NCI-H2171 treated with DMSO at 0.1 percent for 48 hours (cell line): ENCODE data around the gene ZNF580.

Experiments
- DNase-seq: peaks from one replicate; lab custom pipeline; 2025; lab: John Stamatoyannopoulos, UW

The ZNF580 gene

GRCh38 chr19:55660991-55661390 is 20.2 kb downstream of the ZNF580 start:
- no peak for DNase-seq

GRCh38 chr19:55661826-55662225 is 21.0 kb downstream of the ZNF580 start:
- DNase-seq, result no peak

- no peak for DNase-seq
Measured at GRCh38 chr19:55663846-55664536, 23.2 kb downstream of the ZNF580 start.

DNA sequence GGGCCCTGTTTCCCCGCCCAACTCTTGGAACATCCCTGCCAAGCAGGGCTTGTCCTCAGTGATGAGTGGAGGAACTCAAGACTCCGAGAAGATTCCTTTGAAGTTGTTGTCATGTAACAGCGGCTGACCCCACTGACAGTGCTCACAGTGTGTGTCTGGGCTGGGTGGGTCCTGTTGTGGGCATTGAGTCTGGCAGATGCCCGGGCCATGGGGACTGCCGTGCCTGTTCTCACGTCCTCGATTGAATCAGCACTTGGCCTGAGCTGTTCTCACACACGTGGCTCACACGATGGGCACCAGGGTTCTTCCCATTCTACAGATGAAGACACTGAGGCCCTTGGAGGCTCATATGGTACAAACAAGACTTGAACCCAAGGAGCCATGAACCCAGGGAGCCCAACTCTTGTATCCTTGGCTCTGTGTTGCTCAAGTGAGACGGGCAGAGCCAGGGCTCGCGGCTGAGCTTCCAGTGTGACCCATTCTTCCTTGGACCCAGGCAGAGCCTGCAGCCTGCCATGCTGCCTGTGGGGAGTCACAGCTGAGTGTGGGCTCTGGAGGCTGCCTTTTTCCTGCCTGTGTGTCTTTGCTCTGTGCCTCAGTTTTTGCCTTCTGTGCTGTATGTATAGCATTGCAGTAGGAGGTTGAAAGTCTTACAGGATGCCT is 25.7 kb downstream of the ZNF580 start:
- no peak for DNase-seq

- DNase-seq, result no peak
Measured at GRCh38 chr19:55667006-55667381, 26.2 kb downstream of the ZNF580 start.

- no peak for DNase-seq
Measured at GRCh38 chr19:55667511-55667910, 26.7 kb downstream of the ZNF580 start.

DNA sequence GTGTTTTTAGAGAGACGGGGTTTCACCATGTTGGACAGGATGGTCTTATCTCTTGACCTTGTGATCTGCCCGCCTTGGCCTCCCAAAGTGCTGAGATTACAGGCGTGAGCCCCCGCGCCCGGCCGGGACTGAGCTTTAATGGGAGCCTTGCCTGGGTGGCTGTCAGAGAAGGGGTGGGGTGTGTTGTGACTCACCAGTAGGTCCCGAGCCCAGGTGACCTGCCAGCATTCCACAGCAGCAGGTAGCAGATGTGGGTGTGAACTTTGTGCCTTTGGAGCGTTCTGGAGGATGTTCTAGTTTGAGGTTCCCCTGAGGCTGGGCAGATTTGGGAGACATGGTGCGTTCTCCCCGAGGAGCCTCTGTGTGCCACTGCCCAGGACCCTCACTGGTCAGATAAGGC is 27.2 kb downstream of the ZNF580 start:
- no peak for DNase-seq

DNA sequence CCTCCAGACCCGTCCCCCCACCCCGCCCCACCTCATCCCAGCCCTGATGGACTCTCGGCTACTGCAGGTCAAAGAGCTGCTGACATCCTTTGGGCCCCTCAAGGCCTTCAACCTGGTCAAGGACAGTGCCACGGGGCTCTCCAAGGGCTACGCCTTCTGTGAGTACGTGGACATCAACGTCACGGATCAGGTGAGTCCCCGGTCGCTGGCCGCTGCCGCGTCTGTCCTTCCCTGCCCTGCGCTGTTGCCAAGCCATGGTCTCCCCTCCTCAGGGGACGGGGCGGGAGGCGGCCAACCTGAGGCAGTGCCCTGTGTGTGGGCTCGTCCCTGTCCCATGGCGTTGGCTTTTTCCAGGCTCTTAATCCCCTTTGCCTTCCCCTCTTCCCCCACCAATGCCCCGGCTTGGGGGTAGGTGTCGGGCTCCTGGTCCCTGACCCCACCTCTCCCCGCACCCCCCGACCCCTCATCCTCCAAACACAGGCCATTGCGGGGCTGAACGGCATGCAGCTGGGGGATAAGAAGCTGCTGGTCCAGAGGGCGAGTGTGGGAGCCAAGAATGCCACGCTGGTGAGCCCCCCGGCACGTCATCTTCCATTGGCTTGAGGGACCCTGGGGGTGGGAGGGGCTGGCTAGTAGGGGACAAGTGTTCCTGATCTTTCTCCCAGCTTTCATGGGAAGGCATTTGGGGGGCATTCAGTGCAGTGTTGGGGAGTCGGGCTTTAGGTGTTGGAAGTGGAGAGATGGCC is 28.0 kb downstream of the ZNF580 start:
- DNase-seq, result no peak

DNA sequence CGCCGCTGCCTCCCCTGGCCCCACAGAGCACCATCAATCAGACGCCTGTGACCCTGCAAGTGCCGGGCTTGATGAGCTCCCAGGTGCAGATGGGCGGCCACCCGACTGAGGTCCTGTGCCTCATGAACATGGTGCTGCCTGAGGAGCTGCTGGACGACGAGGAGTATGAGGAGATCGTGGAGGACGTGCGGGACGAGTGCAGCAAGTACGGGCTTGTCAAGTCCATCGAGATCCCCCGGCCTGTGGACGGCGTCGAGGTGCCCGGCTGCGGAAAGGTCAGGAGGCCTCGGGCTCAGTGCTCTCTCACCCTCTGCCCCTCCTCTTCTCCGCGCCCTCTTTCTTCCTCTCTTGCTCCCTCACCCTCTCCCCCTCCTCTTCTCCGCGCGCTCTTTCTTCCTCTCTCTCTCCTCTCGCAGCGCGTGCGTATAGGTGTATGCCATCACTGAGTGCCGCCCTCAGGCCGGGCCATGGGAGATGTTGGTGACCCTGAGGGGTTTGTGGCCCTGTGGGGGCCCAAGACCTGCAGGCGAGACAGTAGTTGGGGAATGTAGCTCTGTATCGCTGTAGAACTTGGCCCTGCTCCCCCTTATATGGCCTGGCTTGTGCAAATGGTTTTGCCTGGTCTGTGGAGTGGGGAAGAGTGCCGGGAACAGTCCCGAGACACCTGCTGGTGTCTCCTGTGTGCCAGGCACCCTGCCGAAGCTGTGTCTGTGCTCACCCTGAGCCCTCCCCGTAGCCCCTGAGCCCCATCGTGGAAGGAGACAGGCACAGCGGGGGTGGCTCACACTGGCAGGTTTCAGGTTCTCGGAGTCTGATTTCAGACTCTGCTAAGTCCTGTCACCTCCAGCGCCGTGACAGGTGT is 28.8 kb downstream of the ZNF580 start:
- DNase-seq, result no peak

GRCh38 chr19:55670280-55671053 is 29.7 kb downstream of the ZNF580 start:
- no peak for DNase-seq

GRCh38 chr19:55671054-55671378 is 30.2 kb downstream of the ZNF580 start:
- DNase-seq, result no peak

DNA sequence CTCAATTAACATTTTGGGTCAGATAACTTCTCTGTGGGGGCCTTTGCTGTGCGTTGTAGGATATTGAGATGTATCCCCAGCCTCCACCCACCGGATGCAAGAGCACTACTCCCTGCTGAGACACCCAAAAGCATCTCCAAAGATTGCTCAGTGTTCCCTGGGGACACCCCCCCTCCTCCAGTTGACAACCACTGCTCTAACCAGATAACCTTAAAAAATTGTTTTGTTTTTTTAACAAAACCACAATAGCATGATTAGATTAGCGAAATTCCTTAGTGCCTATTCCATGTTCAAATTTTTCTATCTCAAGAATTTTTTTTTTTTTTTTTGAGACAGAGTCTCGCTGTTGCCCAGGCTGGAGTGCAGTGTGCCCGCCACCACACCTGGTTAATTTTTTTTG is 31.6 kb downstream of the ZNF580 start:
- no peak for DNase-seq

DNA sequence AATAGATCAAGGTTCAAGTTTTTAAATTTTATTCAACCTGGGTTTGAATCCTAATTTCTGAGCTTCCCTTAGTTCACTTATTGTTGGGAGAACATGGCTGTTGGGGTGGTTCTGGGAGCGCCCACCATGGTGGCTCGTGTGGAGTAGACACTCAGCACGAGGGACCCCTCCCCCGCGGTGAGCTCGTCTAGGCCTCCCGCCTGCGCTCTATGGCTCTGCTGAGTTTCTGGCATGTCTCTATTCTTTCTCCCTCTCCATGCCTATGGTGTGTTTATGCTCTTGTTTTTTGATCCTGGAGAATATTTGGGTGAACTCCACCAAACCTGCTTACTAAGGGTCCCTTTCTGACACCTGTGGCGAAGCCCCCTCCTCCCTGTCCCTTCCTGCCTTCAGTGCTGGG is 32.7 kb downstream of the ZNF580 start:
- DNase-seq, result no peak

- no peak for DNase-seq
Measured at GRCh38 chr19:55673889-55674288, 33.1 kb downstream of the ZNF580 start.

- no peak for DNase-seq
Measured at GRCh38 chr19:55674459-55674840, 33.6 kb downstream of the ZNF580 start.

DNA sequence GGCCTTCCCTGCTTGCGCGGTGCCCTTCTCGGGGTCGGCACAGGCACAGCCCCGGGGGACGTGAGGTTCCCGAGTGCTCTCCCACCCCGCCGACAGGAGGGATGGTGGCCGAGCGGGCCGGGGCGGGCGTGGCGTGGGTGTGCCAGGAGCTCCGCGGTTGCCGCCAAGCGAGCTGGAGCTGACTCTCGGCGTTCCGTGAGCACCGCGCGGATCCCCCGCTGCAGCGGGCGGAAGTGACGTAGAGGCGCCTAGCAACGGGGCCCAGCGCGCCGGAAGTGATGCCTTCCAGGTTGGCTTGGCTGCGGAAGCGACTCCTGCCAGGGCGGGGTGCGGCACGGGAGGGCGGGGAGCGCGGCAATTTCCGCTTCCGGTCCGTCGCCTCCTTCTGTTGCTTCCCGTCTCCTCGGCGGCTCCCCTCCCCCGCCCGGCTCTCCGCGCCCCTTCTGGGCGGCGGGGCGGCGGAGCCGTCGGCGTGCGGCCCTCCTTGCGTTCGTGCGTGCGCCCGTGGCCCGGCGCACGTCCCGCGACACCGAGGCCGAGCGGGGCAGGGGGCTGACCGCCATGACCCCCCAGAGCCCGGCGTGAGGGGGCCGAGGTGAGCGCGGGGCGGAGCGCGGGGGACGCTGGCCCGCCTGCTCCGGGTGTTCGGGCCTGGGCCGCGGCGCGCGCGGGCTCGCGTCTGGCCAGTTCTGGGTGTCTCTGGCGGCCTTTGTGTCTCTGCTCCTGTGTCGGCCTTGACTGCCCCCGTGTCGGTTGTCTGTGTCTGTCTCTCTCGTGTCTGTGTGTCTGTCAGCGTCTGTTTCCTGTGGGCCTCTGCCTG is 34.2 kb downstream of the ZNF580 start, which contains the start of gene EPN1:
EPN1 (plus strand) TSS at position 386 of the 820 bp plus-strand sequence. CDS start 3,402 bp downstream, outside the sequence.
- DNase-seq, result peak; percentile 95

GRCh38 chr19:55675661-55676354 is 35.0 kb downstream of the ZNF580 start:
- DNase-seq, result no peak

- DNase-seq, result no peak
Measured at GRCh38 chr19:55676383-55676782, 35.6 kb downstream of the ZNF580 start.

DNA sequence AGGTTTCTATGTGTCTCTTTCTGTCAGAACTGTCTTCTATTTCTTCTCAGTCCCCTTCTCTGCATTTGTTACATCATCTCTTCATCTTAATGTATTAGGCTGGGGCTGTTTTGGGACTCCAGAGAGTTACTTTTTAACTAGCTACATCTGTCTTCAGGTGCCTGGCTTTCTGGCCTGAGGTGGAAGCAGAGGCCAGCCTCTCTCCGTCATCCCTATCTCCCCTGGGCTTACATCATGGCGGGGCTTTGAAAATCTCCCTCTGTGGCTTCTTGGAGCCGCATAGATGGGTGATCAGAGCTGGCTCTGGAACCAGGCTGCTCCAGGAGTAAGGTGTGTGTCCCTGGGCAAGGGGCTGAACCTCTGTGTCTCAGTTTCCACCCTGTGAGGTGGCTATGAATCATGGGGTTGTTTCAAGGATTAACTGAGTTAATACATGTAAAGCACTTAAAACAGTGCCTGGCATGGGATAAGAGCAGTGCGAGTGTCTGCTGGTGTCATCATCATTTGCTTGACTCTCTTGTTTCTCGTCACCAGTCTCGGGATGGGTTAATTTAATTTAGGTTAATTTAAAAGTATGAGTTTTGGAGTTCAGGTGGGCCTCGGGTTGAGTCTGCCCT is 36.2 kb downstream of the ZNF580 start:
- DNase-seq, result no peak
